Femur (tissue), 1 donor: ENCODE results near the gene THAP5.

ENCODE experiments used
- DNase-seq: peaks from one replicate; pipeline ENCODE4 v3.0.0-alpha.2; 2017

The THAP5 gene

DNA sequence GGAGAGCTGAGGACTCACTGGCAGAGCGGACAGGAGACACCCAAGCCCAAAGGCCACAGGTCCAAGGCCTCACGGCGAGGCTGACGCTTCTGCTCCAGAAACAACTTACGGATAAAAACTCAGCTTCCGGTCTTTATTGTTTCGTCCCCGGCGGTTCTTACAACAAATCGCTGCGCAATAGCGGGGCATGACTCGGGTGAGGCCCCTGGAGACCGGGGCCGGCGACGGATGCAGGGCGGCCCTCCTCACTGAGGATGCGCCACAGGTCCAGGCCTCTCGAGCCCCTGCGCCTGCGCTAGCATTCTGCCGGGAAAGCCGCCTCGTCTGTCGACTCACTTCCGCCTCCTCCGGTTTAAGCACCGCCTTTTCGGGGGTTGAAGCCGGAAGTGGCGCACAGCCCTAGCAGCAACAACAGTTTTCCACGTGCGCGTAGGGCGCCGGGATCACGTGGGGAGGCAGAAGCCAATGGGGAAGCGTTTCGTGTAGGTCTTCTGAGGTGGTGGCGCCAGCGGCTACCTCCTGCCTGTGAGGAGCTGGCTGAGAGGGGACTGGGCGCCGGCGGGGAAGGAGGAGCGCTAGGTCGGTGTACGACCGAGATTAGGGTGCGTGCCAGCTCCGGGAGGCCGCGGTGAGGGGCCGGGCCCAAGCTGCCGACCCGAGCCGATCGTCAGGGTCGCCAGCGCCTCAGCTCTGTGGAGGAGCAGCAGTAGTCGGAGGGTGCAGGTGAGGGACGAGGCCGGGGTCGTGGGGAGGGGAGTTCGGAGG is at the start of gene THAP5, which contains the start of gene DNAJB9:
Gene THAP5 (minus strand): TSS at position 326 of the 765 bp plus-strand sequence. CDS start 137 bp downstream, at position 189.
Gene DNAJB9 (plus strand): TSS at position 494 of the 765 bp plus-strand sequence. CDS start 1,853 bp downstream, outside the sequence.
- peak; percentile 100 for DNase-seq

DNA sequence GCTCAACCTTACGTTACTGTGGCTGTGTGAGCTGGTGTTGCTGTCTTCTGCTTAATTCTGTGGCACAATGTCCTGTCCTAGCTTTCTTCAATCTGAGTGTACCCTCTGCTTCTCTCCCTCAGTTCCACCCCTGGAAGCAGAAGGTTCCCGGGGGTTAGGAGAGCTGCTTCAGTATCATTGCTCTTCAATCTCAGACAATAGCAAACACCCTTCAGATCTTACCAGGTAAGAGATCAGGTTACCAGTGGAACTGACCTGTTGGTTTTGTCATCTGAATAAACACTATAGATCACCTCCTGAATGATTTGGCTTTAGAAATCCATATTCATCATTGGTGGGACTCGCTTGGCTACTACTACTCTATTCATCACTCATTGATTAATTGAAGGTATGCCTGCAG is 48.5 kb upstream of the THAP5 start:
- no peak for DNase-seq

DNA sequence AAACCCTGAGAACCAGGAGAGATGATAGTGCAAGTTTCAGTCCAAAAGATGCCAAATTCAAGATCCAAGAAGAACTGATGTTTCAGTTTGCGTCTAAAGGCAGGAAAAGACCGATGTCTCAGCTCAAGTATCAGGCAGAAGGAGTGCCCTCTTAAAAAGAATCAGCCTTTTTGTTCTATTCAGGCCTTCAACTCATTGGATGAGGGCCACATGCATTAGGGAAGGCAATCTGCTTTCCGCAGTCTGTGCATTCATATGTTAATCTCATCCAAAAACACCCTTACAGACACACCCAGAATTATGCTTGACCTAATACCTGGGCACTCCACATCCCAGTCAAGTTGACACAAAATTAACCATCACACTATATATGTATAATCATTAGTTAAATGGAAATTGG is 45.4 kb upstream of the THAP5 start:
- no peak for DNase-seq

- DNase-seq, result no peak
Observed at GRCh38 chr7:108613949-108614381, 44.5 kb upstream of the THAP5 start.

DNA sequence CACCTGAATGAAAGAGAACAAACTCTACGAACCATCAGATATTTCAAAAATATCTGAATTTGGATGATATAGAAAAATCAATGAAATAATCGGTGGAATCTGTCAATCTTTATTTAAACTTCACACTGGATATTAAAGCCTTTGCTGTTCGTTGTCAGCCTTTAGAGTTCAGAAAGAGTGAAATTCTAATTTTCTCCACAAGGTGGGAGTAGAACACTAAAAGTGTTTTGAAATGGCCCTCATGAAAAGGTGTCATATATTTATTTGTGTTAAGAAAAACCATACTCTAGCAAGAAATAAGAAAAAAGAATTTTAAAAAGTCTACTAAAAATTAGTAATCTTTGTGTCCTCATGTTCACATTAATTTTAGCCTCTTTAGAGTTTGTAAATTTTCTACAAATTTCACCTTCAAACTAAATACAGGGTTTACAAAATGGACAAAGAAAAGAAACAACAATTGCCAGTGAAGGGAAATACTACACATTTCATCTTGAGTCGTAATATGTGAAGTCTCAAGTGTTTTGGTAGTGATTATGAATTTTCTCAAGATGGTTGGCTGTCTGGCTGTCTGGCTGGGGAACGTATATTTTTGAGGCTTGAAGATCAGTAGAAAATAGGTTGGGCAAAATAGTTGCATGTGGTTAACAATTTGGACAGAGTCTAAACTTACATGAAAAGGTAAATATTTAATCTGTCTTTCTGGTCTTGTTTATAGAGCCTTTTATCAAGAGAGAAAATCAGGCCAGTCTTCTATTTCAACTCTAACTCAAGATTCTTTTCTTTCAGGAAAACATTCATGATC is 43.8 kb upstream of the THAP5 start:
- DNase-seq, result no peak

GRCh38 chr7:108611268-108611667 is 41.8 kb upstream of the THAP5 start:
- DNase-seq, result no peak

GRCh38 chr7:108609643-108610042 is 40.1 kb upstream of the THAP5 start:
- DNase-seq, result no peak

DNA sequence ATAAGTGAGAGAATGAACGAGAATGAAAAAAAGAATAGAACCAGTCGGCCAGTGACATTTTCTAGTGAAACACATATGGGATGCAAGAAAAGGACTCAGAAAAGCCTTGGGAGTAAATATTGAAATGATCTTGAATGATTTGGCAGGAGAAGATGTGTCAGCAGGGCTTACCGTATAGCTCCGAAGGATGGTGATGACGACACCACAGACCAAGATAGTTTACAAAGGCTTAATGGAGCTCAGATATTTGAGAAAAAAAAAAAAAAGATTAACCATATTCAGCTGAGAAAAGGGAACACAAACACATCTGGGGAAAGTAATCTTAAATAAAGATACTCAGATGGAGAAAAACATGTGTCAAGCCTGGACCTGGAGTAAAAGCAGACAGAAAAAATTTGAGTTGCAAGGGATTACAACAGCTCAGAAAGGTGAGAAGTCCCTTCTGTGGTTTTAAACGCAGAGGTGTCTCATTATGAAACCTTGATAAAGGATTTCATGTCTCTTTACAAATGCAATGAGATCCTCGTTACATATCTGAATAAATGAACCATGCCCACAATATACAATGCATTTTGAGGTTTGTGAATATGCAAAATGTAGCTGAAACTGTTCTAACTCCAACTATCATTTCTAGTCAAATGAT is 36.2 kb upstream of the THAP5 start:
- DNase-seq, result no peak

- no peak for DNase-seq
Observed at GRCh38 chr7:108604307-108605077, 35.0 kb upstream of the THAP5 start.

GRCh38 chr7:108603656-108604306 is 34.3 kb upstream of the THAP5 start:
- DNase-seq, result no peak

- no peak for DNase-seq
Observed at GRCh38 chr7:108600399-108600798, 30.9 kb upstream of the THAP5 start.

DNA sequence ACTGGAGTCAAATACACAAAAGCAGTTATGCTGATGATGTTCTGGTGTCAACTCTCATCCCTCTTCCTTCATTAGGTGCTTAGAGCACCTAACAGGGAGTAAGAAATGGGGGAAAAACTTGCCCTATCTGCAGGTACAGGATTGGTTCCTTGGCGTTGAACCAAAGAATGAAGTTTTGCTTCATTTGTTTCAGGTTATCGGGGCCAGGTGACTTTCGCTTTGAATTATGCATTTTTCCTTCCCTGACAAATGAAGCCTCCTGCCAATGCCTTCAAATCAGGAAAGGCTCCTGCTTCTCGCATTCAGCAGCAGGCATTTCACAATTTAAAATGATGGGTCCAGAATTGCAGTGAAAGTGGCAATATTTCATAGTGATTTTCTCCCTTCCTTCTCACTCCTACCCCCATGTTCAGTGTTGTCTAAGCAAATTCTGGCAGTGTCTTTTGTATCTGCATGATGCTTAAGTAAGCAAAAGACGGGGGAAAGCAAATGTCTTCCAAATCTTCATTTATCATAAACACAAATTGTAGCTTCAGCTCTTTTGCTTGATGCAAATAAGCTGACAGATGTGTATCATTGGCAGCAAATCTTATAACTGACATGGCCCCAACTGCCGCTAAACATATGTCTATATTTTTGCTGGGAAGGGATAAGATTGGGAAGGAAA is 29.5 kb upstream of the THAP5 start:
- DNase-seq, result no peak

- DNase-seq, result no peak
Observed at GRCh38 chr7:108598153-108598552, 28.6 kb upstream of the THAP5 start.

DNA sequence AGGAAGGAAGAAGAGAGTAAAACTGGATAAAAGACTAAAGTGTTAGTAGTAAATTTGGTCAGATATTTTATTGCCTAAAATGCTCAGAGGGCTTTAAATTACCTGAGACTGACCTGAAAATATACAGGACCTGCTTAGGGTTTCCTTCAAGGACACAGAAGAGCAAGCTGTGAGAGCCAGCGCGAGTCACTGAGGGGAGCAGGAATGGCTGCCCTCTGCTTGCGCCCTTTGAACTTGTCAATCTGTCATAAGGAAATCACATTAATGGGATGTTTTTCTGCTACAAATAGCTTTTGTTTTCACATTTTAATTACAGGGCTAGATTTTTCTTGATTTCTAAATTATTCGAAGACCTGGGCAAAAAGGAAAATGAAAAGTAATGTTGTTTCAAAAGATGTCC is 27.1 kb upstream of the THAP5 start:
- no peak for DNase-seq

GRCh38 chr7:108592646-108593201 is 23.2 kb upstream of the THAP5 start:
- DNase-seq, result peak; percentile 36

DNA sequence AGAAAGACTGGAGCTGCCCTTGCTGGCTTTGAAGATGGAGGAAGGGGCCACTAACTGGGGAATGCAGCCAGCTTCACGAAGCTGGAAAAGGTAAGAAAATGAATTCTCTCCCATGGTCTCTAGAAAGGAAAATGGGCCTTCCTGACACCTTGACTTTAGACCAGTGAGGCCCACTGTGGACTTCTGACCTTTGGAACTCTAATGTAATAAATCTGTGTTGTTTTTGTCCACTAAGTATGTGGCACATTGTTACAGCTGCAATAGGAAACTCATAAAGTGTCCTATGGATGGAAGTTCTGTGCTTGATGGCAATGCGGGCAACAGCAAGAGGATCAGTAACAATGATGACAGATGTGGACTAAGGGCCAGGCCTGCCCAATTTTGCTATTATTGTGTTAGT is 21.1 kb upstream of the THAP5 start:
- no peak for DNase-seq

- no peak for DNase-seq
Observed at GRCh38 chr7:108589874-108590273, 20.4 kb upstream of the THAP5 start.

DNA sequence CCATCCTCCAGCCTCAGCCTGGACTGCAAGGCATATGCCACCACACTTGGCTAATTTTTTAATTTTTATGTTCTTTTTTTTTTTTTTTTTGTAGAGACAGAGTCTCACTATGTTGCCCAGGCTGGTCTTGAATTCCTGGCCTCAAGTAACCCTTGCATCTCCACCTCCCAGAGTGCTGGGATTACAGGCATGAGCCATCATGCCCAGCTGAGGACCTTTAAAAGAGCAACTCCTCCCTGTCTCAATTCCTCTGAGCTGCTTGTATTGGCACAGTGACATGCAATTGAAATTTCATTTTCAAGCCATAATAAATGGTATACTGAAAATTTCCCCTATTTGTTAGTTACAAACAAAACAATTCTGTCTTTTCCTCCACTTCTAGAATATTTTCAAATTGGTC is 19.7 kb upstream of the THAP5 start:
- DNase-seq, result no peak

DNA sequence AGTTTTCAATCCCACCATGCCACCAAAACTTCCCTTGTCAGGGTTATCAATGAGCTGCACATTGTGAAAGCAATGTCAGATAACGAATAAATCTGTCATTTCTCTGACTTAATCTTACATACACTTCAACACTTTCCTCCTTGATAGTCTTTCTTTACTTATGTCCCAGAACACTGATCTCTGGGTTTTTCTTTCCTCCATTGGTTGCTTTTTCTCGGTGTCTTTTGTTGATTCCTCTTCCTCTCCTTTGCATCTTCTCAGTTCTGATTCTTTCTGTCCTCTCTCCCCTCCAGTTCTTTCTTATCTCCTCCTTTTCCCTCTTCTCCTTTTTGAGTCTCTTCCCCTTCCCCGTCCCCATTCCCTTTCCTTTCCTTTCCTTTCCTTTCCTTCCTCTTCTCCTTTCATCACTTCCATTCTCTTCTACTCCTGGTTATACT is 16.8 kb upstream of the THAP5 start:
- DNase-seq, result no peak

DNA sequence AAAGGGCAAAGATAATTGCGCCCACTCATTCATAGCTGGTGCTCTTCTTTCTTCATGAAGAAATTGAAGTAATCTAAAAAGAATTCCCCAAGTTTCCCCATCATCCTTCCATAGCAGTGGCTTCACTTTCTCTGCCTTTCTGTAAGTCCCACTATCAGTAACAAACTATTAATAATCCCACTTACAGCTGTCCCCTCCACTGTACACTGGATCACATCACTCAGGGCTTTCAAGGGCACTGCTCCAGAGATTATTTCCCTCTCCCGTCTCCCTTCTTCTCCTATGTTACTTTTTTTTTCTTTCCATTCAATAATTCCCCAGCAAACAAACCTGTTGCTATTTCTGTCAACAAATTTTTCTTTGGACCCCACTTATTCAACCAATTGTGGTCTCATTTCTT is 16.3 kb upstream of the THAP5 start:
- no peak for DNase-seq

DNA sequence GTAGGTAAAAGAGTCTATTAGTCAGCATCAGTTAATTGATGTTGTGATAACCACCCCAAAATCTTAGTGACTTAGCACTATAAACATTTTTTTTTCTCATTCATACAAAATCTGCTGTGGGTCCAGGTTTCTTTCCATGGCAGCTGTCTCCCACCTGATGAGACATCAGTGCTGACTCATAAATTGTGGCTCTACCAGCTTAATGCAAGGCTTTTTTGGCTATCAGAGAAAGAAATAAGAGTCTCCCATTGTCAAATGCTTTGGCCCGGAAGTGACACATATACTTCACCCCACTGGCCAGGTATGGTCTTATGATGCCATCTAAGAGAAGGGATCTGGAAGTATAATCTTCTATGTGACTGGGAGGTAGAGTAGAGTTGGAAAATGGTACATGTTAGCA is 14.7 kb upstream of the THAP5 start:
- no peak for DNase-seq
